ES-I3 (cell line): ENCODE results near the gene ZDHHC13.

Experiments
- H3K36me3 ChIP-seq: 2 replicates; pipeline ENCODE4 v1.6.1; 2013; ENCODE audit warnings: mild to moderate bottlenecking, low read length, control low read depth, moderate library complexity; ENCODE audit not compliant: insufficient read depth
- H3K4me1 ChIP-seq: 2 replicates; pipeline ENCODE4 v1.6.1; 2013; ENCODE audit warnings: mild to moderate bottlenecking, control low read depth, low read length; ENCODE audit not compliant: insufficient read depth
- H3K9ac ChIP-seq: 2 replicates; pipeline ENCODE4 v1.6.1; 2013; ENCODE audit warnings: low read depth, mild to moderate bottlenecking, low read length, moderate library complexity
- H3K9me3 ChIP-seq: 2 replicates; pipeline ENCODE4 v1.6.1; 2013; ENCODE audit warnings: mild to moderate bottlenecking, low read length, moderate library complexity; ENCODE audit not compliant: control insufficient read depth, insufficient read depth

ZDHHC13 gene

DNA sequence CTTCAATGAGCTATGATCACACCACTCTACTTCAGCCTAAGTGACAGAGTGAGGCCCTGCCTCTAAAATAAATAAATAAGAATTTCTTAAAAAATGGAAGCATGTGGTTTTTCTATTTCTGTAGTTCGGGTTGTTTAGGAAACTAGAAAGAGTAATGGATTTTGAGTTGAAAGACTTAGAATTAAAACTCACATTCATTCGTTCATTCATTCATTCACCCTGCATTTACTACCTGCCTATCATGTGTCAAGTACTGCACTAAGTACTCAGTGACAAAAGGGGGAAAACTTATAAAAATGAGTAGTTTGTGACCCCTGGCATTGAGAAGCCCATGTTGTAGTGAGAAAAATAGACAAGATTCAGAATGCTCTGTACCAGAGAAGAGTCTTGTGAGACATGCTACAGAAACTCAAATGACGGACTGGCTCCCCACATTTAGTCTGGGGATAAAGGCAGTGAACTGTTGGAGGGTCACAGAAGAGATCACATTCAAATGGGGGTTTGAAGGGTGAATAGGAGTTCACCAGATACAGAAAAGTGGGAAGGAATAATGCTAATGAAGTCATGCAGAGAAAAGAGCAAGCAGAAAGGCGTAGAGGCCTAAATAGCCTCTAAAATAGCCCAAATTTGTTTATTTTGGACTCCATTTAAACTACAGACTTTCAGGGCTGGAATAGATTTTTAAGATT, 77.8 kb downstream of the ZDHHC13 start:
- Histone ChIP-seq H3K4me1 (no peaks in the 10 kb centered on the region), H3K36me3 (no peaks in the 10 kb centered on the region), H3K9me3 (no peaks in the 10 kb centered on the region), H3K9ac (no peak overlapping the region)

GRCh38 chr11:19196432-19196831, 79.5 kb downstream of the ZDHHC13 start:
- Histone ChIP-seq H3K9me3 (no peaks in the 10 kb centered on the region), H3K36me3 (no peaks in the 10 kb centered on the region), H3K9ac (no peak overlapping the region), H3K4me1 (no peaks in the 10 kb centered on the region)

DNA sequence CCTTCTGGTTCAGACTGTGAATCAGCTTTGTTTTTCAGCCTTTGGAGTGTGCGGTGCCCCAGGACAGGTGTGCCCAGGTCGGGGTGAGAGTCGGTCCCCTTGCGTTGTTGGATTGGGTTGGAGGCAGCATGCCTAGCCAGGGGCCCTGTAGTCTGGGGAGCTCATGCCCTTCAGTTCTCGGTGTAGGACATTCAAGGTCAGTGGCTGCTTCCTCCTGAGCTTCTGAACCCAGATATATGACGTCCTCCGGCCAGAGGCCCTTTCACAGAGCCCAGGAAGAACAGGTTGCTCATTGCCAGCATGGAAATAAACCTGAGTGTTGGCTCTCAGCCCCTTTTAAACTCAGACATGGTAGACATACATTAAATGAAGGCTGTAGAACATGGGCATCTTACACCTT, 82.1 kb downstream of the ZDHHC13 start:
- Histone ChIP-seq H3K4me1 (no peaks in the 10 kb centered on the region), H3K9me3 (no peaks in the 10 kb centered on the region), H3K36me3 (no peaks in the 10 kb centered on the region), H3K9ac (no peak overlapping the region)

GRCh38 chr11:19199771-19200170, 82.8 kb downstream of the ZDHHC13 start:
- Histone ChIP-seq H3K9ac (no peak overlapping the region), H3K9me3 (no peaks in the 10 kb centered on the region), H3K36me3 (no peaks in the 10 kb centered on the region), H3K4me1 (no peaks in the 10 kb centered on the region)

DNA sequence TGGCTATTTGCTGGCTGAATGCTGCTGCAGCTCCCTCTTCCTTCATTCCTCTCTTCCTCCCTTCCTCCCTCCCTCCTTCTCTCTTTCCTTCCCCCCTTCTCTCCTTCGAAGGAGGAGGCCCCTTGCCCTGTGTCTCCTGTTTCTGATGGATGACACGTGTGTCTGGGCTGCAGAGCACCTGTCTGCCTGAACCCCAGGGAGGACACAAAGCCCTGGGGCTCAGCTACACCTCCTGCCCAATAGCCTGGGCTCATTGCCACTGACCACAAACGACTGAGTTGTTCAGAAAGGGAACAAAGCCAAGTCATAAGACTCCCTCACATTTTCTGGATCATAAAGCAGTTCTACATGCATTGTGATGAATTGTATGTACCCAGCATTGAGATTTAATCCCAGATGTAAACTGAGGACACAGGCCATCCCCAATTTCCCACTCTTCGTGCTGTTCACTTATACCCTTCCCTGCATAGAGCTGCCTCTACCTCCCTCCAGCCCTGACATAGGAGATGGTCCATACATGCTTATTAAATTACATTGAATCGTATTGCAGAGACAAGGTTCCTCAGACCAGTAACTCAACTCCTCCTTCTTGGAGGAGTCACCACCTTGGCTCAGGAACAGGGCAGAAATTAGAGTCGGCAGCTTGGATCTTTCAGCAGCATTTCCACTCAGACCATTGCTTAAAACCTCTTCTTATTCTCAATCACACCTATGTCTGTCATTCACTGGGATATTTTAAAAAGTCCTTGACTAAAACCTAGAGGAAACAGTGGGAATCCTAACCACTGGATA, 83.6 kb downstream of the ZDHHC13 start:
- Histone ChIP-seq H3K9ac (no peak overlapping the region), H3K9me3 (no peaks in the 10 kb centered on the region), H3K36me3 (no peaks in the 10 kb centered on the region), H3K4me1 (no peaks in the 10 kb centered on the region)

- Histone ChIP-seq H3K36me3 (no peaks in the 10 kb centered on the region), H3K9ac (no peak within 1 kb of the TSS), H3K4me1 (no peaks in the 10 kb centered on the region), H3K9me3 (no peaks in the 10 kb centered on the region)
Measured at GRCh38 chr11:19201737-19202605, 85.0 kb downstream of the ZDHHC13 start, which contains the start of gene CSRP3. Gene CSRP3, minus strand, starts transcription at chr11:19201983. Its CDS starts 9,535 bp downstream, at chr11:19192448.

GRCh38 chr11:19204836-19205235, 87.9 kb downstream of the ZDHHC13 start:
- no peak overlapping the region for H3K9ac ChIP-seq
- no peaks in the 10 kb centered on the region for H3K36me3 ChIP-seq
- H3K9me3 ChIP-seq = no peaks in the 10 kb centered on the region
- H3K4me1 ChIP-seq = no peaks in the 10 kb centered on the region

DNA sequence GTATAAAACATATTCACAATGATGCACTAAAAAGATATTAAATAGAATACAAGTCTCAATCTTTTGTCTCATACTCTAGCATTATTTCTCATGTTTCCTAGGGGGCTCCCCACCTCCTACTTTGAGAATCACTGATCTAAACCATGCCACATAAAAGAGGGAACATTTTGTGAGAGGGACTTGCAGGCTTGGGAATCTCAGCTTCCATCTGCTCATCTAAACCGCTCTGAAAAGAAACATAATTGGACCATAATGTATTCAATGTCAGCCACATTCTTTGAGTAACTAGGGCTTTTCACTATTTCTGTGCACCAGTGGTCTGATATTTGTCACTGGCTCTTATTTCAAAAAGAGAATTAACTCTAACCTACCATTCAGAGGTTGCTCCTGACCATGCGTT, 91.2 kb downstream of the ZDHHC13 start:
- Histone ChIP-seq H3K36me3 (no peaks in the 10 kb centered on the region), H3K9me3 (no peaks in the 10 kb centered on the region), H3K9ac (no peak overlapping the region)

GRCh38 chr11:19208959-19209546, 92.1 kb downstream of the ZDHHC13 start:
- Histone ChIP-seq H3K4me1 (no peaks in the 10 kb centered on the region), H3K36me3 (no peaks in the 10 kb centered on the region), H3K9ac (no peak overlapping the region), H3K9me3 (no peaks in the 10 kb centered on the region)

More for the DNA sequence above, 91.2 kb downstream of the ZDHHC13 start:
- no peaks in the 10 kb centered on the region for H3K4me1 ChIP-seq

DNA sequence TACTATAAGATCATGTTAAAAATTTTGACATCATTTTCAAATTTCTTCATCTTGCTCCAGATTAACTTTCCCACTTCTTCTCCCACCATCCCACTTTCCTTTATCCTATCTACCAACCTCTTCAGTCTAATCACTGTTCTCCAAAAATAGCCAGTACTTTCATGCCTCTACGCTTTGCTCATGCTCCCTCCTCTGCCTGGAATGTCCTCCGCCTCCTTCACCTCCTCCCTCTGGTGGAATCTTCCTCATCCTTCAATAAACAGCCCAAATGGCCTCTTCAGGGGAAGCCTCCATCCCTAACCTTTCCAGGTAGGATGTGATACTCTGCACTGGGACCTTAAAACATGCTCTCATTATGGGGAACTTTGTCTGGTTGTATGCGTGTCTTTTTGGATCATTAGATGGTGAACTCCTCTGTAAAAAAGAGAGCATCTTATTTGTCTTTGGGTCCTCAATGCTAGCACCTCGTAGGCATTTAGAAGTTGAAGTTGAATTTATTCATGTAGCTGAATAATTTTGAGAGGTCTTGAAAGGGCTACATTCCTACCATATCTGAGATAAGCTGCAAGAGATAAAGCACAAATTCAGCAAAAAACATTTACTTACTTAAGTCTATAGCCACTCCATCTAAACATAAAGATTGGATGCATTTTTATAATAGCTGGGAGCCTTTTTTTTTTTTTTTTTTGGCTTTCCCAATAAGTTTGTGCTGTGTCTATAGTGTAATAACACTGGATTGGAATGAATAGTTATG, 92.8 kb downstream of the ZDHHC13 start:
- Histone ChIP-seq H3K36me3 (no peaks in the 10 kb centered on the region), H3K9me3 (no peaks in the 10 kb centered on the region), H3K4me1 (no peaks in the 10 kb centered on the region), H3K9ac (no peak overlapping the region)

- Histone ChIP-seq H3K36me3 (no peaks in the 10 kb centered on the region), H3K4me1 (no peaks in the 10 kb centered on the region), H3K9me3 (no peaks in the 10 kb centered on the region), H3K9ac (no peak overlapping the region)
Measured at GRCh38 chr11:19216021-19216420, 99.1 kb downstream of the ZDHHC13 start.

DNA sequence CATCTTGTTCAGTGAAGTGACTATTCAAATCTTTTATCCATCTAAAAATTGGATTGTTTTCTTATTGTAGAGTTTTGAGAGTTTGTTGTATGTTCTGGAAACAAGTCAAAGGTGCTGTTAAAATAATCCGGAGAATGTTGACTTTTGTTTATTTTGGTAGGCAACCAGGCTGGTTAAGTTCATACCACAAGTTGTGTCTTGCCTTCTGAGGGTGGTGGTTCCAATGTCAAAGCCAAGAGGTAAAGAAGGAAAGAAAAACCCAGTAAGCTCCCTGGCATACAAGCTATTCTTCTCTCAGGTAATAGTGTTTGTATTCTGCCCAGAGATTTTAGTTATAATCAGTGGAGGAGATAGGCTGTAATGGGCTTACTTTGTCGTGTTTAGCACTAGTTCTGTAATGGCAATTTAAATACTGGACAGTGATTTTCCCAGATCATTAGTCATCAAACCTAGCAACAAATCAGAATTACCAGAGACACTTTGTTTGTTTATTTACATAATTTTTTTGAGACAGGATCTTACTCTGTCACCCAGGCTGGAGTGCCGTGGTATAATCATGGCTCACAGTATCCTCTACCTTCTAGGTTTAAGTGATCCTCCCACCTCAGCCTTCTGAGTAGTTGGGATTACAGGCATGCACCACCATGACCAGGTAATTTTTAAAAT, 99.9 kb downstream of the ZDHHC13 start:
- no peaks in the 10 kb centered on the region for H3K4me1 ChIP-seq
- no peaks in the 10 kb centered on the region for H3K9me3 ChIP-seq

GRCh38 chr11:19218216-19218615, 101.2 kb downstream of the ZDHHC13 start:
- Histone ChIP-seq H3K36me3 (no peaks in the 10 kb centered on the region), H3K9ac (no peak overlapping the region), H3K4me1 (no peaks in the 10 kb centered on the region), H3K9me3 (no peaks in the 10 kb centered on the region; the same call in 1 of the 2 replicates)

More for the DNA sequence above, 99.9 kb downstream of the ZDHHC13 start:
- Histone ChIP-seq H3K9ac (no peak overlapping the region), H3K36me3 (no peaks in the 10 kb centered on the region)
